Measurements from ENCODE around the gene DIO1. TPM values are rescaled to one million over a fixed set of nuclear protein-coding genes. Genes with fewer than 3 reads are reported as not detected.

DIO1 gene
- total RNA-seq, 2 donors from 2014 or later = 0.23 TPM; not detected in 1

DNA sequence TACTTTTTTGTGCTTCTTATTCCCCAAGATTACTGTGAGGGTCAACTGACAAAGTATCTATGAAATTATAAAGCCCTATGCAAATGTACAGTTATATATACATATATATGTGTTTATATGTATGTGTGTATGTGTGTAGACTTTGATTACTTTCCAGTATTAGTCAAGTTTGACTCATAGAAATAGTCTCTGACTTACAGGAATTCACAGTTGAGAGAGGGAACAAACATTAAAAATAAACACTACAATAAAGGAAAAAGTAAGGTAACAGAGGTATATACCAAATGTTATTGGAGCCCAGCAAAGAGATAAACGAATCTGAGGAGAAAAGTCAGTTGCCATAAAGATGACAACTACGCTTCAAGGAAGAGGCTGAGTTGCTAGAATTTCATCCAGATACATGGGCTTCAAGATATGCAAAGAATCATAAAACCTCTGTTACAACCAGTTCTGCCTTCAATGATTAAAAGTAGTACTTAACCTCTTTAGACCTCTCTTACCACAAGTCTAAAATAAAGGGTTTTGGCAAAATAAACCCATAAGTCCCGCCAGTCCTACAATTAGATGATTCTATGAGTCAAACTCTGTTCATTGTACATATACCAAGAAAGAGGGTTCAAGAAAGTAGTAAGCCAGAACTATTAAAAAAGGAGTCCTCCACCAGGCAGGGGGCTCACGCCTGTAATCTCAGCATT, 44.3 kb downstream of the DIO1 start:
- intact Hi-C loops (cut with DNase I) = no loop called here
- H3K36me3 ChIP-seq = no peaks in the 10 kb centered on the region
- no peak for DNase-seq (ENCODE audit: low spot score)
- H3K4me1 ChIP-seq (replicated peaks) = no peaks in the 10 kb centered on the region
- TF ChIP-seq POLR2A (IDR thresholded peaks at IDR 0.05) (no peak), POLR2AphosphoS5 (IDR thresholded peaks at IDR 0.05) (no peak)
- TF ChIP-seq, protein P1, sequence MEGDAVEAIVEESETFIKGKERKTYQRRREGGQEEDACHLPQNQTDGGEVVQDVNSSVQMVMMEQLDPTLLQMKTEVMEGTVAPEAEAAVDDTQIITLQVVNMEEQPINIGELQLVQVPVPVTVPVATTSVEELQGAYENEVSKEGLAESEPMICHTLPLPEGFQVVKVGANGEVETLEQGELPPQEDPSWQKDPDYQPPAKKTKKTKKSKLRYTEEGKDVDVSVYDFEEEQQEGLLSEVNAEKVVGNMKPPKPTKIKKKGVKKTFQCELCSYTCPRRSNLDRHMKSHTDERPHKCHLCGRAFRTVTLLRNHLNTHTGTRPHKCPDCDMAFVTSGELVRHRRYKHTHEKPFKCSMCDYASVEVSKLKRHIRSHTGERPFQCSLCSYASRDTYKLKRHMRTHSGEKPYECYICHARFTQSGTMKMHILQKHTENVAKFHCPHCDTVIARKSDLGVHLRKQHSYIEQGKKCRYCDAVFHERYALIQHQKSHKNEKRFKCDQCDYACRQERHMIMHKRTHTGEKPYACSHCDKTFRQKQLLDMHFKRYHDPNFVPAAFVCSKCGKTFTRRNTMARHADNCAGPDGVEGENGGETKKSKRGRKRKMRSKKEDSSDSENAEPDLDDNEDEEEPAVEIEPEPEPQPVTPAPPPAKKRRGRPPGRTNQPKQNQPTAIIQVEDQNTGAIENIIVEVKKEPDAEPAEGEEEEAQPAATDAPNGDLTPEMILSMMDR (IDR thresholded peaks at IDR 0.05) = no peak
- no peaks in the 10 kb centered on the region for H3K9me3 ChIP-seq
- H3K4me3 ChIP-seq = no peak overlapping the region
- 87% methylated on average over 4 of the region's 4 CpGs for WGBS
- no peak overlapping the region for H3K27ac ChIP-seq
- H3K27me3 ChIP-seq (replicated peaks; ENCODE audit: insufficient read depth) = no peaks in the 10 kb centered on the region

DNA sequence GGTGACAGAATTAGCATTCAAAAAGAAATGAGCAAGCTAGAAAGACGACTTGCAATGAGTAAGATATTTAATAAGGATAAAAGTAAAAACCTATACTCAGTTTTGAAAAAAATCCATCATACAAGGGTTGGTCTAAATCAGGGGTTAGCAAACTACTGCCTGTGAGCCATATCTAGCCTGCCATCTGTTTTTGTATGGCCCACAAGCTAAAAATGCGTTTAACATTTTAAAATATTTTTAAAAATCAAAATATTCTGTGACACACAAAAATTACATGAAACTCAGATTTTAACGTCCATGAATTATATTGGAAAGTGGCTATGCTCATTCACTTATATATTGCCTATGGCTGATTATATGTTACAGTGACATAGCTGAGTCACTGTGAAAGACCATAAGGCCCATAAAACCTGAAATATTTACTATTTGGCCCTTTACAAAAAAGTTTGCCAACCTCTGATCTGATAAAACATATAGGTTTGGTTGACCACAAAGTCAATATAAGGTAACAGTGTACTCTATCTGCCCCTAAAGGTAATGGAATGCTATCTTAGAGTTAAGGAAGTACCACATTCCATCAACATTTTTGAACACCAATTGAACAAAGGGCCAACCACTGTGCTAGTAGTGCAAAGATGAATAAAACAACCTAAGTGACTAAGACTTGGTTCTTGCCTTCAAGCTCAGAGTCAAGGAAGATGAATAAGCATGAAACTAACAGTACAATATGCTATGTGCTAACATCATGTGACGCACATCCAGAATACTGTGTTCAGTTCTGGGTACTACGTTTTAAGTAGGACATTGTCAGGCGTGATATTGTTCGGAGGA, 48.4 kb downstream of the DIO1 start:
- Histone ChIP-seq H3K9me3 (no peaks in the 10 kb centered on the region), H3K27me3 (replicated peaks; ENCODE audit: insufficient read depth) (no peaks in the 10 kb centered on the region), H3K4me3 (no peak overlapping the region), H3K27ac (no peak overlapping the region), H3K4me1 (replicated peaks) (peaks cover 4% of the 10 kb centered on the region), H3K36me3 (no peaks in the 10 kb centered on the region)
- intact Hi-C loops (cut with DNase I) = no loop called here
- TF ChIP-seq POLR2AphosphoS5 (IDR thresholded peaks at IDR 0.05) = no peak
- TF ChIP-seq, protein P1 (IDR thresholded peaks at IDR 0.05) = no peak
- no peak for TF ChIP-seq POLR2A (IDR thresholded peaks at IDR 0.05)
- WGBS = 83% methylated on average over 7 of the region's 7 CpGs
- no peak for DNase-seq (ENCODE audit: low spot score)

DNA sequence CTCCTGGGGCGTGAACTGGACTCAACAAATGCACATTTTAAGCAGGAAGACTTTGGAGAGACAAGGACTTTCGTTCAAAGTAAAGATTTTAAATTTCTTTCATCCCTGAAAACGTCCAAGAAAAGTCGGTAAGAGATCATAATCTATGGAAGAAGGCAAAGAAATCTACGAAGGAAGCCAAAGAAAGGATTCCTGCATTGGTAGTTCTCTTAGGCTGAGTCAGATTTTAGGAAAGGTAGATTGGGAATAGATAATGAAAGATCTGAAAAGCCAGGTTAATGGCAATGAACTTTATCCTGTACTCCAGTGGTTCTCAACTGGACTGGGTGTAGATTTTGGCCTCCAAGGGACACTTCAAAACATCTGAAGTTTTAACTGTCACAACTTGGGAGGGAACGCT, 49.1 kb downstream of the DIO1 start:
- H3K9me3 ChIP-seq = no peaks in the 10 kb centered on the region
- no peak for TF ChIP-seq POLR2A (IDR thresholded peaks at IDR 0.05)
- TF ChIP-seq, protein P1 (IDR thresholded peaks at IDR 0.05) = no peak
- TF ChIP-seq POLR2AphosphoS5 (IDR thresholded peaks at IDR 0.05) = no peak
- peaks cover 4% of the 10 kb centered on the region for H3K4me1 ChIP-seq (replicated peaks)
- no peak overlapping the region for H3K27ac ChIP-seq
- intact Hi-C loops (cut with DNase I) = no loop called here
- no peak overlapping the region for H3K4me3 ChIP-seq
- DNase-seq (ENCODE audit: low spot score) = no peak
- 91% methylated on average over 6 of the region's 6 CpGs for WGBS
- no peaks in the 10 kb centered on the region for H3K27me3 ChIP-seq (replicated peaks; ENCODE audit: insufficient read depth)
- H3K36me3 ChIP-seq = no peaks in the 10 kb centered on the region

DNA sequence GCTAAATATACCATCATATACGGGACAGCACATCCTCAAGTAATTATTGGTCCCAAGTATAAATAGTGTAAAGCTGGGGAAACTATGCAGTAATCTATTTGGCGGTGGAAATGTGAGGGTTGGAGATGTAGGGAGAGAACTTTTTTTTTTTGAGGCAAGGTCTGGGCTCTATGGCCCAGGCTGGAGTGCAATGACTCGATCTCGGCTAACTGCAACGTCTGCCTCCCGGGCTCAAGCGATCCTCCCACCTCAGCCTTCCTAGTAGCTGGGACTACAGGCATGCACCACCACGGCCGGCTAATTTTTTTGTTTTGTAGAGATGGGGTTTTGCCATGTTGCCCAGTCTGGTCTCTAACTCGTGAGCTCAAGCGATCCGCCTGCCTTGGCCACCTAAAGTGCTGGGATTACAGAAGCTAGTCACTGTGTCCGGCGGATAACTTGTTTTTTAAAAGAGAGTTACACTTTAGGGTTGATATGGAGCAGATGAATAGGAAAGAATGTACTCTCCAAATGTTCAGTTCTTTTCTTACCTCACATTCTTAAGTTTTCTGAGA, 49.6 kb downstream of the DIO1 start:
- H3K9me3 ChIP-seq = no peaks in the 10 kb centered on the region
- H3K27ac ChIP-seq = no peak overlapping the region
- no peak overlapping the region for H3K4me3 ChIP-seq
- H3K4me1 ChIP-seq (replicated peaks) = peaks cover 4% of the 10 kb centered on the region
- intact Hi-C loops (cut with DNase I) = no loop called here
- 97% methylated on average over 14 of the region's 14 CpGs for WGBS
- H3K27me3 ChIP-seq (replicated peaks; ENCODE audit: insufficient read depth) = no peaks in the 10 kb centered on the region
- DNase-seq (ENCODE audit: low spot score) = no peak
- H3K36me3 ChIP-seq = no peaks in the 10 kb centered on the region
- TF ChIP-seq POLR2AphosphoS5 (IDR thresholded peaks at IDR 0.05) (no peak), POLR2A (IDR thresholded peaks at IDR 0.05) (no peak)
- TF ChIP-seq, protein P1 (IDR thresholded peaks at IDR 0.05) = no peak
